AG09319 (cell line): ENCODE results near the gene TEX53.

Source experiments
- DNase-seq: peaks from one replicate; pipeline ENCODE4 v3.0.0-alpha.2; 2010; ENCODE audit warnings: low read depth; ENCODE audit errors: extremely low read depth
- TF ChIP-seq, protein P1 (sequence below): IDR thresholded peaks from 2 replicates; pipeline ENCODE4 v1.5.1; 2011; ENCODE audit warnings: low read depth, mild to moderate bottlenecking, inconsistent platforms, low read length, moderate library complexity

The TEX53 gene

DNA sequence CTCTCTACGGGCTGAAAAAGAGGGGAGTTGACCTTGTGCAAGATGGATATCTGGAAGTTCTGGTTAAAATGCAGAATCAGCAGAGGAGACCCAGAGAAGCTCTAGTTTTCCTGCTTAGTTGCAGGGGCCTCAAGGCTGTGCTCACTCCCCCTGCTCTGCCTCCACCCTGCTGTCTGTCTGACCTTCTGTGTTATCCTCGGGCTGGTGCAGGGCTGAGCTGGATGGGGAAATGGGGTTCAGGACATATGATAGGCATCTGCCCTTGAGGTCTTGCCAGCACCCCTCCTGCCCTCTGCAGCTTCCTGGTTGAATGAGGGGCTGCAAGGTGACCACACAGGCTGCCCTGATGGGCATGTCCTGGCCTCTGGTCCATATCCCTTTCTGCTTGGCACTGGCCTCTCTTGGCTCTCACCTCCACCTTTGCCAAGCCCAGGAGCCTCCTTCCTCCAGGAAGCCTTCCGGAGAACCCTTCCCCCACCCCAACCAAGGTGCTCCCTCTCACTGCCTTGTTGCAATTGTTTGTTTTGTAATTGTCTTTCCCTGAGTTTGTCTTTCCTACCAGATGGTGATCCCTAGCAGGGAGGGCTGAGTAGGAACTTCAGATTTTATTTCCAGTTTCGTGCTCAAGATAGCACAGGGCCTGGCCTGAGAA lies 45.2 kb downstream of the TEX53 start:
- TF ChIP-seq, protein P1, sequence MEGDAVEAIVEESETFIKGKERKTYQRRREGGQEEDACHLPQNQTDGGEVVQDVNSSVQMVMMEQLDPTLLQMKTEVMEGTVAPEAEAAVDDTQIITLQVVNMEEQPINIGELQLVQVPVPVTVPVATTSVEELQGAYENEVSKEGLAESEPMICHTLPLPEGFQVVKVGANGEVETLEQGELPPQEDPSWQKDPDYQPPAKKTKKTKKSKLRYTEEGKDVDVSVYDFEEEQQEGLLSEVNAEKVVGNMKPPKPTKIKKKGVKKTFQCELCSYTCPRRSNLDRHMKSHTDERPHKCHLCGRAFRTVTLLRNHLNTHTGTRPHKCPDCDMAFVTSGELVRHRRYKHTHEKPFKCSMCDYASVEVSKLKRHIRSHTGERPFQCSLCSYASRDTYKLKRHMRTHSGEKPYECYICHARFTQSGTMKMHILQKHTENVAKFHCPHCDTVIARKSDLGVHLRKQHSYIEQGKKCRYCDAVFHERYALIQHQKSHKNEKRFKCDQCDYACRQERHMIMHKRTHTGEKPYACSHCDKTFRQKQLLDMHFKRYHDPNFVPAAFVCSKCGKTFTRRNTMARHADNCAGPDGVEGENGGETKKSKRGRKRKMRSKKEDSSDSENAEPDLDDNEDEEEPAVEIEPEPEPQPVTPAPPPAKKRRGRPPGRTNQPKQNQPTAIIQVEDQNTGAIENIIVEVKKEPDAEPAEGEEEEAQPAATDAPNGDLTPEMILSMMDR = no peak
- DNase-seq = no peak

DNA sequence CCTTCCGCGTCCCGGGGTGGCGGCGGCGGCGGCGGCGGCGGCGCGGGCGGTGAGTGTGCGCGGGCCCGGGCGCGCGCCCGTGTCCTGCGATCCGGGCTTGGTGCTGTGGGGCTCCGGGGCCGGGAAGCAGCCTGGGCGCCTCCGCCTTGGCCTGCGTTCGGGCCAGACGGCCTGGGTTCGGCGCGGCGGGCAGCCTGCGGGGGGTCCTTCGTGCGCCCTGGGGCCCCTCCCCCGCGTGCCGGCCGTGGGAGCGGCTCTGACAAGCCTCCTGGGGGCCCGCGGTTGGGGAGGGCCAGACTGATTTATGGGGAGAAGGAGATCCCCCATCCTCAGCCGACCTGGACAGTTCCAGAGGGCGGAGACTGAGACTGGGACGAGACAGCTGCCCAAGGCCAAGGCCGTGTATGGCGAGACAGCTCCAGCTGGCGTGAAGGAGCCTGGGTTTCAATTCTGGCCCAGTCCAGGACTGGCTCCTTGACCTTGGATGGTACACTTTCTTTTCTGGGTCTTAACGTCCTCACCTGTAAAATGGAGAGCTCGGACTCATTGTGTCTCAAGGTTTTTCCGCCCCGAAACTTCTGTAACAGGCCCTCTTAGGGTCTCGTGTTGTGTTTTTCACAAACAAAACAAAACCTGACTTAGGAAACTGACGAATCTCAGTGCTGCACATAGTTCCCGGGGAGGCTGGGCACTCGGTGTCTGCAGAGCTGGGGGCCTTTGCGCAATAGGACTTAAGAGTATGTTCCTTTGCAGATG lies 45.9 kb downstream of the TEX53 start:
- no peak for DNase-seq
- TF ChIP-seq, protein P1 = no peak

DNA sequence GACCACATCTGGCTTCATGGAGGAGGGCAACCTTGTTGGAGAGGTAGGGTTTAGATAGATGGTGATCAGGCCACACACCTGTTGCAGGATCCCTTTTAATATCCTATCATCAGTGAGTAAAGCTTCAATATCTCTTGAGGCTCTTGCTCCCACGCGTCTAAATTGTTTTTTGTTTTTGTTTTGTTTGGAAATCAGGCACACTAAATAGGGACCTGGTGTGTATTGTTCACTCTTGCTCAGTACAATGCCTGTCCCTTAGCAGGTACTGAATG lies 49.1 kb downstream of the TEX53 start:
- TF ChIP-seq, protein P1 = no peak
- DNase-seq = no peak

DNA sequence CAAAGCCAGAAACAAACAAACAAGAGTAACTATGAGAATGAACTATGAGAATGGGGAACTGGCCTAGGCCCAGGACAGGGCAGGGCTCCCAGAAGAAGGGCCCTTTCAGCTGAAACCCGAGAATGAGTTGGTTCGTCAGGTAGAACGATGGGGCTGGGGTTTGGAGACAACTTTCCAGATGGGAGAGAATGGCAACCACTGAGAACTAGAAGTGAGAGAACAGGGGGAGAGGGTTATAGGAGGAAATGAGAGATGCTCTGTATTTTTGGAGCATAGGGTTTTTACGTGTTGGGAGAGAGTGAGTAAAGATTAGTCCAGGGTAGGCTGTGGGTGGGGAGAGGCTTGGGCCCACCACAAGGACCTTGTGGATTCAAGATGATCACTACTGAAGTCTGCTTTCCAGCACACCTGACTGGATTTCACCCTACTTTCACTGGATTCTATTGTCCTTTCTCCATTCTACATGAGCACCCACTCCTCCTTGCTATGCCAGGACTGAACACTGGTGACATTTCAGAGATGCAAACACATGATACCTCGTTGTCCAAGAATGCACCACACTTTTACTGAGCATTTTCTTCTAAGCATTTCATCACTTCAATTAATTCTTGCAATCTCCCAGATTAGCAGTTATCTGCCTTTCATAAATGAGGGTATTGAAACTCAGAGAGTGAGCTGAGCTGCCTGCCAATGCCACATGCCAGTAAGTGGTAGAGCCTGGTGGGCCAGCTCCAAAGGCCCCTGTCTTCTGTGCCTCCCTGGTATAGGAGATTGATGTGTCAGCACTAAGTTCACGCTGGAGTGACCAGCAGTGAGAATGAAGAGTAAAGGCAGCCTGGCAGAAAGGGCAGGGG lies 49.7 kb downstream of the TEX53 start:
- TF ChIP-seq, protein P1 = no peak
- no peak for DNase-seq

DNA sequence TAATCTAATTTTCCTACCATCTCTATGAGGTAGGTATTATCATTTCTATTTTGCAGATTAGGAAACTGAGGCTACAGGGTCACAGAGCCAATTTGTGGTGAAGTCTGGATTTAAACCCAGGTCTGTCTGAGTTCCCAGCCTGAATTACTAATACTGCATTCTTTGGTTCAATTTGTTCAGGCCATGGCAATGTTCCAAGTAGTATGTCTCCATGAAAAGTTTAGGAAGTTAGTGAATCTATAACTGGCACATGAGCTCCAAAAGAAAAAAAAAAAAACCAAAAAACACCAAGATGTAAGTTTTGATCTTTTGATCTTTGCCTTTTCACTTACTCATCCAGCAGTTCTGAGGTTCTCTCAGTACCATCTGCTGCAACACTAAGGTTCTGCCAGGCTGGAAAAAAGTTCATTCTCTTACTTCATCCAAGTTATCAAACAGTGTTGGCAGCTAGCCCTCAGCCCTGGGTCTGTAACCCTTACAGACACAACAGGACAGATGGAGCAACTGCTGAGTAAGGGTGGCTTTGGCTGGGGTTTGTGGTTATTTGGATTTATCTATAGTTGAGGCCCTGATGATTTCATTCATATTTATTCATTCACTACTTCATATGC lies 50.9 kb downstream of the TEX53 start:
- TF ChIP-seq, protein P1 = no peak
- DNase-seq = peak; percentile 73
